Measurements from ENCODE around the gene PLCB1. TPM values are rescaled to one million over a fixed set of nuclear protein-coding genes. Genes with fewer than 3 reads are reported as not detected.

The PLCB1 gene
- total RNA-seq, 4 donors from 2014 or later: 7.2 to 28.1 (median 9.6) TPM

GRCh38 chr20:8317448-8317847 is 185.4 kb downstream of the PLCB1 start:
- Histone ChIP-seq H3K9me3 (no peaks in the 10 kb centered on the region), H3K27ac (no peak overlapping the region), H3K4me1 (no peaks in the 10 kb centered on the region), H3K4me3 (no peak overlapping the region), H3K27me3 (no peaks in the 10 kb centered on the region), H3K36me3 (no peaks in the 10 kb centered on the region)
- TF ChIP-seq POLR2A (IDR thresholded peaks at IDR 0.05): no peak
- TF ChIP-seq CTCF (IDR thresholded peaks at IDR 0.05): no peak
- no peak for DNase-seq

- Histone ChIP-seq H3K27me3 (no peaks in the 10 kb centered on the region), H3K4me1 (no peaks in the 10 kb centered on the region), H3K36me3 (no peaks in the 10 kb centered on the region), H3K4me3 (no peak overlapping the region), H3K9me3 (no peaks in the 10 kb centered on the region), H3K27ac (no peak overlapping the region)
- TF ChIP-seq POLR2A (IDR thresholded peaks at IDR 0.05) (no peak), CTCF (IDR thresholded peaks at IDR 0.05) (no peak)
- no peak for DNase-seq
Observed at GRCh38 chr20:8318965-8319625, 187.0 kb downstream of the PLCB1 start.

- no peak overlapping the region for H3K4me3 ChIP-seq
Observed at GRCh38 chr20:8320306-8320705, 188.2 kb downstream of the PLCB1 start.

GRCh38 chr20:8321001-8321400 is 188.9 kb downstream of the PLCB1 start:
- Histone ChIP-seq H3K9me3 (no peaks in the 10 kb centered on the region), H3K4me1 (no peaks in the 10 kb centered on the region), H3K27me3 (no peaks in the 10 kb centered on the region), H3K27ac (no peak overlapping the region), H3K4me3 (no peak overlapping the region), H3K36me3 (no peaks in the 10 kb centered on the region)
- no peak for DNase-seq
- TF ChIP-seq POLR2A (IDR thresholded peaks at IDR 0.05): no peak
- TF ChIP-seq CTCF (IDR thresholded peaks at IDR 0.05): no peak

More at GRCh38 chr20:8320306-8320705, 188.2 kb downstream of the PLCB1 start:
- Histone ChIP-seq H3K4me1 (no peaks in the 10 kb centered on the region), H3K27me3 (no peaks in the 10 kb centered on the region), H3K27ac (no peak overlapping the region), H3K36me3 (no peaks in the 10 kb centered on the region), H3K9me3 (no peaks in the 10 kb centered on the region)
- DNase-seq: no peak
- no peak for TF ChIP-seq POLR2A (IDR thresholded peaks at IDR 0.05)

GRCh38 chr20:8322662-8323217 is 190.7 kb downstream of the PLCB1 start:
- TF ChIP-seq CTCF (IDR thresholded peaks at IDR 0.05): no peak
- TF ChIP-seq POLR2A (IDR thresholded peaks at IDR 0.05): no peak
- no peak overlapping the region for H3K4me3 ChIP-seq
- H3K9me3 ChIP-seq: no peaks in the 10 kb centered on the region
- no peaks in the 10 kb centered on the region for H3K4me1 ChIP-seq
- no peaks in the 10 kb centered on the region for H3K27me3 ChIP-seq
- H3K36me3 ChIP-seq: no peaks in the 10 kb centered on the region
- DNase-seq: no peak
- no peak overlapping the region for H3K27ac ChIP-seq

GRCh38 chr20:8326191-8326590 is 194.1 kb downstream of the PLCB1 start:
- H3K4me1 ChIP-seq: no peaks in the 10 kb centered on the region
- no peaks in the 10 kb centered on the region for H3K27me3 ChIP-seq
- no peak for DNase-seq
- no peak overlapping the region for H3K4me3 ChIP-seq
- no peak overlapping the region for H3K27ac ChIP-seq
- no peaks in the 10 kb centered on the region for H3K9me3 ChIP-seq
- no peaks in the 10 kb centered on the region for H3K36me3 ChIP-seq
- no peak for TF ChIP-seq CTCF (IDR thresholded peaks at IDR 0.05)
- no peak for TF ChIP-seq POLR2A (IDR thresholded peaks at IDR 0.05)

Measured in Peyer's patch (tissue), 4 donors.